GM12801 (cell line): Measurements from ENCODE around the gene ANGPT4.

ENCODE experiments used
- CTCF ChIP-seq: IDR thresholded peaks from one replicate; pipeline ENCODE4 v1.5.1; 2011; ENCODE audit warnings: control low read depth; ENCODE audit not compliant: insufficient read length; ENCODE audit errors: extremely low read depth

ANGPT4 gene, protein sequence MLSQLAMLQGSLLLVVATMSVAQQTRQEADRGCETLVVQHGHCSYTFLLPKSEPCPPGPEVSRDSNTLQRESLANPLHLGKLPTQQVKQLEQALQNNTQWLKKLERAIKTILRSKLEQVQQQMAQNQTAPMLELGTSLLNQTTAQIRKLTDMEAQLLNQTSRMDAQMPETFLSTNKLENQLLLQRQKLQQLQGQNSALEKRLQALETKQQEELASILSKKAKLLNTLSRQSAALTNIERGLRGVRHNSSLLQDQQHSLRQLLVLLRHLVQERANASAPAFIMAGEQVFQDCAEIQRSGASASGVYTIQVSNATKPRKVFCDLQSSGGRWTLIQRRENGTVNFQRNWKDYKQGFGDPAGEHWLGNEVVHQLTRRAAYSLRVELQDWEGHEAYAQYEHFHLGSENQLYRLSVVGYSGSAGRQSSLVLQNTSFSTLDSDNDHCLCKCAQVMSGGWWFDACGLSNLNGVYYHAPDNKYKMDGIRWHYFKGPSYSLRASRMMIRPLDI

DNA sequence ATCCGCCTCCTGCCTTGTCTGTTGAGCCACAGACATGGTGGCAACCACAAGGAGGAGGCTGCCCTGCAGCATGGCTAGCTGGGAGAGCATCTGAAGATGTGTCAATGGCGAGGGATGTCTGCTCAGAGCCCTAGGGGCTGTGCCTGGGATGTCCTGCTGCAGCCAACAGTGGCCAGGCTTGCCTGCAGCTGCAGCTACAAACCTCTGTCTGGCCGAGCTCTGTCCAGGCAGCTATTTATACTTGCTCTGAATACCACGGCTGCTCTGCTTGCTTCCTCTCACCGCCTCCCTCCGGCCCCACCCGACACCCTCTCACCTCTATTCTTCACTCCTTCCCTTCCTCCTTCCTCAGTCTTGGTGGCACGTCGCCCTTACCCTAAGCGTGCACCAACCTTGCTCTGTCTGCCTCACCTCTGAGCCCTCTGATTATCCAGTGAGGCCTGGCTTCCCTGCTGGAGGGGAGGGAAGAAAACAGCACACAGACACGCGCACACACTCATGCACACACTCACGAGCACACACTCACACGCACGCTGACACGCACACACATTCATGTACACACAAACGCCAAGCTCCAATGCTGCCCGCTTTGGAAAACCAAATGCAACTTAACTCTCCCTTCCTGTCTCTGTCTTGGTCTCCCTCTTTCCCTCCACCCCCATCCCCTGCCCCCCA is at the start of gene ANGPT4:
TSS of gene ANGPT4 (minus strand) at position 210 of the 675 bp plus-strand sequence. CDS start at position 90, 120 bp downstream.
- TF ChIP-seq CTCF, result no peak

- TF ChIP-seq CTCF, result no peak
Measured at GRCh38 chr20:963795-964194, 47.7 kb upstream of the ANGPT4 start.

GRCh38 chr20:962683-963082 is 46.5 kb upstream of the ANGPT4 start:
- no peak for TF ChIP-seq CTCF

DNA sequence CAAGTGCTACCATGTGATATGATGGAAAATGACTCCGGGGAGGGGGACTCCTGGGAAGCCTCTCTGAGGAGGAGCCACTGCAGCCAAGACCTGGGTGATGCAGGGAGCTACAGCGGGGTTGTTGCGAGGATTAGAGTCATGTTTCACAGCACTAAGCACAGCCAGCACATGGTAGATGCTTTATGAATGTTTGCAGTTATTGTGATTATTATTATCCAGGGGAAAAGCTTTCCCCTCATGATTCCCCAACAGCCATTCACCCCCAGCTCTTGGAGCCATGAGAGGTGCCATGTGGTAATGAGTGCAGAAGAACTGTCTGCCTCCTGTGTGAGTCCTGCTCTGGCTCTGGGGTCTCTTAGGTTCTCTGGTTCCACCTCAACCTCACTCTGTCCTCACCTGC is 46.1 kb upstream of the ANGPT4 start:
- no peak for TF ChIP-seq CTCF

DNA sequence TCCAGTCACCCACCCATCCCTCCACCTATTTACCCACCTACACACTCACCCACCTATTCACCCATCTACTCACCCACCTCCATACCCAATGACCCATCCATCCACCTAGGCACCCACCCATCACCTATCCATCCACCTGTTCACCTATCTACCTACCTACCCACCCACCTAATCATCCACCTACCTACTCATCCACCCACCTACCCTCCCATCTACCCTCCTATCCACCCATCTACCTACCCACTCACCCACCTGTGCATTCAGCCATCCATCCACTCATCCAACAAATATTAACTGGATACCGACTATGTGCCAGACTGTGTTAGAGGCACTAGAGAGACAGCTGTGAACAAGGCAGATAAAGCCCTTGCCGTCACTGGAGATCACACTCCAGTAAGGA is 45.6 kb upstream of the ANGPT4 start:
- TF ChIP-seq CTCF, result no peak

- TF ChIP-seq CTCF, result no peak
Measured at GRCh38 chr20:959996-960615, 44.0 kb upstream of the ANGPT4 start.
